ENCODE data around the gene SAP30L.

SAP30L gene

DNA sequence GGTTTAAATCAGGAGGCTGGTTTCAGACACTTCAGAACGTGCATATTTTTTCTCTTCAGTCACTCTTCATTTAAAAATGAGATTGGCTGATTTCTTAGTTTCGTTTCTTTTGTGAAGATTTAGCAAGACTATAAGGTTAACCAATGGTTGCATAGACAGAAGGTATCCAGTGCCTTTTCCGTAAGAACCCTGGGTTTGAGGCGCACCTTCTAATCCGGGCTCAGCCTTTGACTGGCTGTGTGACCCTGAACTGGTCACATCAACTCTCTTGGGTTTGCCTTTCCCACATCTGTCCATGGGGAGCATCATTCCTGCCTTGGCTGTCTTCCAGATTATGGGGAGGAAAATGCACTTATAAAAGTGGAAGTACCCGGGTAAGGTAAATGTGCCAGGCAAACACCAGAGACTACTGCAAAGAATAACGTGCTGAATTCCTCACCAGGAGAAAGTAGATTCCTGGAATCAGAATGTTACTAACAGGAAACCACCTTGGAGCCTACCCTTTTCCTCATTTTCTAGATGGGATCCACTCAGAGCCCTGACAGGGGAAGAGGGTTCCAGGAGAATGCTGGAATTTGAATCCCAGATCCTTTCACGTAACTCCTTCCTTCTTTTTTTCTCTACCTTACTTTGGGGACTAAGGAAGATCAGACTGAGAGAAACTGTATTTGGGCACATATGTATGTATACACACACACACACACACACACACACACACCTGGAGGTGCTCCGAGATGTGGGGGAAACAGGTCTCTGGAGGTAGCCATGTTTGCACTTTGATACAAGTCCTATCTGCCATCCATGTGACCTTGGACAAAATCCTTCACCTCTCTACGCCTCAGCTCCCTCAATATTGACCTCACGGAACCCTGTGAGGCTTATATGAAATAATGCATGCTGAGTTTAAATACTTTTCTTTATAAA is 25.4 kb downstream of the SAP30L start:
- Histone ChIP-seq H3K27ac (ENCODE audit: low read depth, low read length) (no peak overlapping the region), H3K9me3 (ENCODE audit: control insufficient read depth in 1 of 2, low read length in 2 of 2) (no peaks in the 10 kb centered on the region), H3K9ac (ENCODE audit: low read depth in 1 of 2, low read length in 2 of 2) (no peak overlapping the region), H3K4me3 (ENCODE audit: low read depth in 1 of 2, low read length in 2 of 2) (no peak overlapping the region), H3K4me1 (ENCODE audit: control insufficient read depth in 1 of 2, insufficient read depth in 2 of 2, low read length in 2 of 2) (peaks cover 20 to 31% of the 10 kb centered on the region in 2 donors), H3K36me3 (ENCODE audit: control insufficient read depth in 1 of 2, insufficient read depth in 2 of 2, low read length in 2 of 2) (no peaks in the 10 kb centered on the region), H3K27me3 (ENCODE audit: control insufficient read depth in 1 of 2, insufficient read depth in 2 of 2, low read length in 2 of 2) (peaks cover 58 to 67% of the 10 kb centered on the region in 2 donors)

DNA sequence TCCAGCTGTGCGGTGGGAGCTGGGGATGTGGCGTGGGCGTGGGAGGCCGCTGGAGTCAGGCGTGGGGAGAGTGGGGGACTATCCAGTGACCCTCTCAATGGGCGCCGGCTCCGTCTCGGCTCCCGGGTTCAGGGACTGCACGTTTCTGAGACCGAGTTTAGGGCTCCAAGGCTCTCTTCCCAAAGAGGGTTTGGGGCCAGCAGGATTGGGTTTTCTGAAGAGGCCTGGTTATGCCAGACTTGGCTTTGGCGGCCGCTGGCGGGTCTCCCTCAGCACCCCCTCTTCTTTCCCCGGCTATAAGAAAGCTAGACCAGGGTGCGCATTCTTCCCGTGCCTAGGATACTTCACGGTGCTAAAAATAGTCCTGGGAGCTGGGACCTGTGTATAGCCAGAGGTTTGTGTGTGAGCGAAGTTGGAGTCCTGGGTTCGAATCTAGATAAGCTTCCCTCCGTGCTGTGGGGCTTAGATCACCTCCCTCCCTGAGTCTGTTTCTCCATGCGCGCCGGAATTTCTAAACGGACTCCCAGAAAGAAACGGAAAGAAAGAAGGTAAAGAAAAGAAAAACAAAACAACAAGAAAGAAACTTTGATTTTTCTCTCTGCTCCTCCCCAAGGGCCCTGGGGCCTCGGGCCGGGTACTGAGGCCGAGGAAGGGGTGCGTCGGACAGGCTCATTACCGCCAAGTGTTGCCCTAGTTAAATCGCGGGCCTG is 27.2 kb downstream of the SAP30L start:
- Histone ChIP-seq H3K27me3 (ENCODE audit: control insufficient read depth in 1 of 2, insufficient read depth in 2 of 2, low read length in 2 of 2) (peaks cover 77 to 80% of the 10 kb centered on the region in 2 donors), H3K9me3 (ENCODE audit: control insufficient read depth in 1 of 2, low read length in 2 of 2) (no peaks in the 10 kb centered on the region), H3K9ac (ENCODE audit: low read depth in 1 of 2, low read length in 2 of 2) (no peak overlapping the region), H3K36me3 (ENCODE audit: control insufficient read depth in 1 of 2, insufficient read depth in 2 of 2, low read length in 2 of 2) (no peaks in the 10 kb centered on the region), H3K4me1 (ENCODE audit: control insufficient read depth in 1 of 2, insufficient read depth in 2 of 2, low read length in 2 of 2) (peaks cover 24 to 32% of the 10 kb centered on the region in 2 donors), H3K4me3 (ENCODE audit: low read depth in 1 of 2, low read length in 2 of 2) (no peak overlapping the region), H3K27ac (ENCODE audit: low read depth, low read length) (no peak overlapping the region)

DNA sequence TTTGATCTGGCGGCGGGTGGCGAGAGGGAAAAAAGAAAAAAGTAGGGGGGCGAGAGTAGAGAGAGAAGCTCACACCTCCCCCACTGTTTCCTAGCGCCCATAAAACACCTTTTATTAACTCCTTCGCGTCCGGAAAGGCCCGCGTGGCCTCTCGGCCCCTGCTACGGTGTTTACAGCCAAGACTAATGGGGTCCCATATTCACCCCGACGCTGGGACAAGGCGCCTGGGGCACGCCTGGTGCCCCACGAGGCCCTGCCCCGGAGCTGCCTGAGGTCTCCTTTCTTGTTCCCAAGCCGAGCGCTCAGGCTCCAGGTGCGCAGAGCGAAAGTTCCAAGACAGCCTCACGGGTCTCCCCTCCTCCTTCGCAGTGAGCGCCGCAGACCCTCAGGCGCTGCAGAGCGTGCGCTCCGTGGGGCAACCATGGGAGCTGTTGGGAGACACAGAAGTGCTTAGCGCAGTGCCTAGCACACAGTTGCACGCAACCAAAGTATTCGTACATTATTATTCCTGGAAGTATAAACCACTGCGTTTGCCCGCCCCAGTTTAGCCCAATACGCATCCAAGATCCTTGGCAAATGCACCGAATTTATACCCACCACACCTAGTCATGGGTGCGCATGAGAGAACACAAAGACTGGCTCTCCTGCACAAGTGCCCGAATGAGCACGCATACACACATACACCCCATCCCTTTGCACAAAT is 27.9 kb downstream of the SAP30L start:
- Histone ChIP-seq H3K9ac (ENCODE audit: low read depth in 1 of 2, low read length in 2 of 2) (no peak overlapping the region), H3K4me3 (ENCODE audit: low read depth in 1 of 2, low read length in 2 of 2) (no peak overlapping the region), H3K27me3 (ENCODE audit: control insufficient read depth in 1 of 2, insufficient read depth in 2 of 2, low read length in 2 of 2) (peaks cover 81 to 86% of the 10 kb centered on the region in 2 donors), H3K27ac (ENCODE audit: low read depth, low read length) (no peak overlapping the region), H3K36me3 (ENCODE audit: control insufficient read depth in 1 of 2, insufficient read depth in 2 of 2, low read length in 2 of 2) (no peaks in the 10 kb centered on the region), H3K9me3 (ENCODE audit: control insufficient read depth in 1 of 2, low read length in 2 of 2) (no peaks in the 10 kb centered on the region), H3K4me1 (ENCODE audit: control insufficient read depth in 1 of 2, insufficient read depth in 2 of 2, low read length in 2 of 2) (peaks cover 25 to 34% of the 10 kb centered on the region in 2 donors)

DNA sequence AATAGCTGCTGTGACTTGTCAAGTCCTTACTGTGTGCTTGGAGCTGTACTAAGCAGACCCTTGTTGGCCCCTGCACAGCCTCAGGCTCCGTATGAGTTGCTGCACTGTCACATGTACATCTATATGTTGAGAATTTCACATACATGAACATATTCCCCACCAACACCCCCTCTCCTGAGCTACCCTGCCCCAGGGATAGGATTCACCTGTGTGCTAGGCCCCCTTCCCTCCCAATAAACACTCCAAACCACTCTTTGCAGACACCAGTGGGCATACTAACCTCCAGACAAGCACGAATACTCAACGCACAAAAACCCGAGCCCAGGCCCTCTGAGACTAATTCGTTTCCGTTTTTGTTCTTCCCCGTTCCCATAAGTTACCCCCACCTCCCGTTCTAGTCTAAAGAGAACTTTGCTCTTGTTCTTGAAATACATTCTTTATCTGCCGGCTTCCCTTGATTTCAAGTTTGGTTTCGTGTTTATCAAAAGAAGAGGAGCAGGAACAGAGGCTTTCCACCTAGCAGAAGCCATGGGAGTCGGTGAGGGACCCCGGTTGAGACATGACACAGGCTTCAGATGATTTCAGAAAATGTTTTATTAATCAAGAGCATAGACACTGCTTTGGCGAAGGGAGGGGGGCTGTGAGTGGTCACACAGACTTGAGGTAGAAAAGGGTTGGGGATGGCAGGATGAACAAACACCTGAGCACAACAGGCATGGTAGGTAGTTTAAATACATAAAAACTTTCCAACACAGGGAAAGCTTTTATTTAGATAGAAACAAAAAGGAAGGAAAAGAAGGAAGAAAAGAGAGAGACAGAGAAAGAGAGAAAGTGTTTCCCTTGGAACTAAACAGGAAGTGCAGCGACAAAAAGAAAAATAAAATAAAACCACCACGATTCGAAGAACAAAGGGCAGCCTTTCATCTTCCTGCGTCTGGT is 28.9 kb downstream of the SAP30L start:
- no peak overlapping the region for H3K9ac ChIP-seq (ENCODE audit: low read depth in 1 of 2, low read length in 2 of 2)
- no peaks in the 10 kb centered on the region for H3K36me3 ChIP-seq (ENCODE audit: control insufficient read depth in 1 of 2, insufficient read depth in 2 of 2, low read length in 2 of 2)
- H3K27me3 ChIP-seq (ENCODE audit: control insufficient read depth in 1 of 2, insufficient read depth in 2 of 2, low read length in 2 of 2) = peaks cover 91 to 95% of the 10 kb centered on the region in 2 donors
- no peak overlapping the region for H3K4me3 ChIP-seq (ENCODE audit: low read depth in 1 of 2, low read length in 2 of 2)
- H3K27ac ChIP-seq (ENCODE audit: low read depth, low read length) = no peak overlapping the region
- peaks cover 34 to 40% of the 10 kb centered on the region in 2 donors for H3K4me1 ChIP-seq (ENCODE audit: control insufficient read depth in 1 of 2, insufficient read depth in 2 of 2, low read length in 2 of 2)
- no peaks in the 10 kb centered on the region for H3K9me3 ChIP-seq (ENCODE audit: control insufficient read depth in 1 of 2, low read length in 2 of 2)

DNA sequence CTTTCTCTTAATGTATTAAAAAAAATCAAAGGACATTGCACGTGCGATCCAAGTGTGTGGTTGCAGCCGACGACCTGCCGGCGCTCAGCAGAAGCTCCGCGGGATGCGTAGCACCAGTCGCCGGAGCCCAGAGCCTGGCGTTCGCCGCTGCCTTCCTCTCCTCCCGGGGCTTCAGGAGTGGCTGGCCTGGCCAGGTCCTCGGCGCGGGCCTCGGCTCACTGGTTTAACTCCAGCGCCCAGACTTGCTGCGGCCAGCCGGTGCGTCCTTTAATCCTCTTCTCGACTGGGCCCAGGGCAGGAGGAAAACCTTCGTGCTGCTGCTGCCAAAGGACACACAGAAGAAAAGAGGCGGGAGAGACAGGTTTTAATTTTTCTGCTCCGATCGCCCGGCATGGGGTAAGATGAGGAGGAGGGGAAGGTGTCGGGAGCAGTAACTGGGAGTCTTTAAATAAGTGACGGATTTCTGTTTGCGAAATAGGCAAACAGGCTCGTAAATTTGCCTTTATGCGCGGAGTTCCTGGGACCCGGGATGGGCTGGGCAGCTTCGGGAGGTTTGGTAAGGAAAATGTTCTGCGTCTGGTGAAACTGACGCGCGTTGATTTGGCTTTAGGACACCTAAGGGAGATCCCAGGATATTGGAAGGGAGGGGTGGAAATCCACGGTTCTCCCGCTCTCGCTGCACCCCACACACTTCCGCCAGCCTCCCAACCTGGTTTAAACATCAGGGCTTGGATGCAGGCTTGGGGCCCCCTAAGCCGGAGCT is 30.0 kb downstream of the SAP30L start:
- Histone ChIP-seq H3K27me3 (ENCODE audit: control insufficient read depth in 1 of 2, insufficient read depth in 2 of 2, low read length in 2 of 2) (peaks cover 95 to 98% of the 10 kb centered on the region in 2 donors), H3K9ac (ENCODE audit: low read depth in 1 of 2, low read length in 2 of 2) (no peak overlapping the region), H3K27ac (ENCODE audit: low read depth, low read length) (no peak overlapping the region), H3K4me1 (ENCODE audit: control insufficient read depth in 1 of 2, insufficient read depth in 2 of 2, low read length in 2 of 2) (peaks cover 34 to 40% of the 10 kb centered on the region in 2 donors), H3K36me3 (ENCODE audit: control insufficient read depth in 1 of 2, insufficient read depth in 2 of 2, low read length in 2 of 2) (no peaks in the 10 kb centered on the region), H3K9me3 (ENCODE audit: control insufficient read depth in 1 of 2, low read length in 2 of 2) (no peaks in the 10 kb centered on the region), H3K4me3 (ENCODE audit: low read depth in 1 of 2, low read length in 2 of 2) (no peak overlapping the region)

DNA sequence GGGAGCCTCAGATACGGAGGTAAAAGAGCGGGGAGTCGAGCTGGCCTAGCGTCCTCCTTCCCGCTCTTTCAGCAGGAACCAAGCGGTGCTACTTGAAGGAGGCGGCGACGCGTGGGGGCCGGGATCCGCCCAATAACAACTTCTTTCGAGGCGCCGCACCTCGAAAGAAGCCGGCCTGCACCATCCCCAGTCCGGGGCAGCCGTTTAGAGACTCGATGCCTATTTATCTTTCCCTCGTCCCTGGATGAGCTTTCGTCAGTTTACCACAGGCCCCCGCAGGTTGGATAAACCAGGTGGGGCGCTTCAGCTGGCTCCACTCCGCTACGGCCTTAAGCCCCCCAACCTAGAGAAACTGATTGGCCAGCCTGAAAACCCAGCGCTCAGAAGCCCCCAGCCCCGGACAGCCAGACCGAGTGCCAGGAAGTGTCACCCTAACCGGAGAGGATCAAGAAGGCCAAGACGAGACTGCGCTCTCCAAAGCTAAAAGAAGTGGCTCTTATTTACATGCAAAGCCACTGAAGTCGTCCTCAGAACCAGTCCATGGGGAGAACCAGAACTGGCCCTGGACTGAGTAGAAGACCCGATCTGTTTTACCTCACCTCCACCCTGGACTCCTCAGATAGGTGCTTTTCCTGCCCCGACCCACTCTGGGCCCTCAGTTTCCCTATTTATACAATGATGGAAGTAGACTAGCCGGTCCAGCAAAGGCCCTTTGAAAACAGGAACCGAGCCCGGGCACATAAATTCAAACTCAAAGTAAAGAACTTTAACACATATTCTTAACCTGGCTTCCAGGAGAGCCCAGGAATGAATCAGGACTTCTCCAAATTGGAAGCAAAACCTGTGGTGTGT is 30.8 kb downstream of the SAP30L start:
- Histone ChIP-seq H3K4me1 (ENCODE audit: control insufficient read depth in 1 of 2, insufficient read depth in 2 of 2, low read length in 2 of 2) (peaks cover 34 to 40% of the 10 kb centered on the region in 2 donors), H3K27me3 (ENCODE audit: control insufficient read depth in 1 of 2, insufficient read depth in 2 of 2, low read length in 2 of 2) (peaks cover 96 to 98% of the 10 kb centered on the region in 2 donors), H3K36me3 (ENCODE audit: control insufficient read depth in 1 of 2, insufficient read depth in 2 of 2, low read length in 2 of 2) (no peaks in the 10 kb centered on the region), H3K4me3 (ENCODE audit: low read depth in 1 of 2, low read length in 2 of 2) (peak overlapping the region in 1 of 2 donors; percentile 50), H3K27ac (ENCODE audit: low read depth, low read length) (no peak overlapping the region), H3K9ac (ENCODE audit: low read depth in 1 of 2, low read length in 2 of 2) (no peak overlapping the region), H3K9me3 (ENCODE audit: control insufficient read depth in 1 of 2, low read length in 2 of 2) (no peaks in the 10 kb centered on the region)

DNA sequence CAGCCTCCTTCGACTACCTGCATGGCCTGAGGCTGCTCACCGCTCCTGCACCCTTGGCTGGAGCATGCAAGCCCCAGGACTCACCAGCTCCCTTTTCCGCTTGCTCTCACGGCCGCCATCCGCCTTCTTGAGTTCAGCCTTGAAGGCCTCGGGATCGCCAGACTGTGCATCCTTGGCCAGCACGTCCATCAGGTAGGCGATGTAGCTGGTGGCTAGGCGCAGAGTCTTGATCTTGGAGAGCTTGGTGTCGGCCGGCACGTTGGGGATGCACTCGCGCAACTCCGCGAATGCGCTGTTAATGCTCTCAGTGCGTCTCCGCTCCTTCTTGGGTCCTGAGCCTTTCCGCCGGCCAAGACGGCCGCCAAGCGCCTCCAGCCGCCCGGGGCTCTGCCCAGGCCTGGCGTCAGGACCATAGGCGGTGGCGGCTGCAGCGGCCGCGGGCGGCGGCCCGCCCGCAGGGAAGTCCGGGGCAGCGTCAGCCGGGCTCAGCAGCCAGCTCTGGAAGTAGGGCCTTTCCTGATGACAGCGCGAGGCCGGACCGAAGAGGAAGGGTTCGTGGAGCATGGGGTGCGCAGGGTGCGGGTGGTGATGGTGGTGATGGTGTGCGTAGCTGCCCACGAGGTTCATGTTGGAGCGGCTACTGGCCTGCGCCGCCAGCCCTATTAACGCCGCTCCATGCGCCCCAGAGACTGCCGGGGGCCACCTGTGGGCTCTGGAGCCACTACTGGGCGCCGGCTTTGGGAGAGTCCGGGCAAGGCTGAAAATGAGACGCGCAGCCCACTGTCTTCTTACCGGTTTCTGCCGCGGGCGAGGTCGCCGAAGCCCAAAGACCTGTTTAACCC is 31.8 kb downstream of the SAP30L start:
- Histone ChIP-seq H3K4me3 (ENCODE audit: low read depth in 1 of 2, low read length in 2 of 2) (peak overlapping the region; percentile 5 to 50), H3K27ac (ENCODE audit: low read depth, low read length) (no peak overlapping the region), H3K36me3 (ENCODE audit: control insufficient read depth in 1 of 2, insufficient read depth in 2 of 2, low read length in 2 of 2) (no peaks in the 10 kb centered on the region), H3K27me3 (ENCODE audit: control insufficient read depth in 1 of 2, insufficient read depth in 2 of 2, low read length in 2 of 2) (peaks cover 96 to 98% of the 10 kb centered on the region in 2 donors), H3K4me1 (ENCODE audit: control insufficient read depth in 1 of 2, insufficient read depth in 2 of 2, low read length in 2 of 2) (peaks cover 34 to 42% of the 10 kb centered on the region in 2 donors), H3K9ac (ENCODE audit: low read depth in 1 of 2, low read length in 2 of 2) (no peak overlapping the region), H3K9me3 (ENCODE audit: control insufficient read depth in 1 of 2, low read length in 2 of 2) (no peaks in the 10 kb centered on the region)

DNA sequence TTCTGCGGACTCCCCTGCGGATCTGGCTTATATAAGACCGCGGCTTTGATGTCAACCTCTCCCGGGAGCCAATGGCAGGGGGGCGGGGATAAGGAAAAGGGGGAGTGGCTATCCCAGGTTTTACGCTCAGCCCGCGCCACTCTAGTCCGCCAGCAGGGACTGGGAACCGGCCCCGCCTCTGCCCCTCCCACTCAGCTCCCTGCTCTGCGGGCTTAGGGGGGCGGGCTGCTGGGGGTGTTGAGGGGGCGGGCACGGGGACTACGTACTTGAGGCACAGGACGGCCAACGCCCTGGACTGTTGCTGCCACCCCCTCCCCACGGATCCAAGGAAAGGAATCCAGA is 32.4 kb downstream of the SAP30L start, which contains the start of gene HAND1:
HAND1 (minus strand) TSS at position 4 of the 342 bp plus-strand sequence. CDS start 219 bp downstream, outside the sequence.
- peaks cover 96 to 98% of the 10 kb centered on the region in 2 donors for H3K27me3 ChIP-seq (ENCODE audit: control insufficient read depth in 1 of 2, insufficient read depth in 2 of 2, low read length in 2 of 2)

More for the DNA sequence above, 32.4 kb downstream of the SAP30L start, which contains the start of gene HAND1:
- no peaks in the 10 kb centered on the region for H3K9me3 ChIP-seq (ENCODE audit: control insufficient read depth in 1 of 2, low read length in 2 of 2)
- H3K9ac ChIP-seq (ENCODE audit: low read depth in 1 of 2, low read length in 2 of 2) = no peak within 1 kb of the TSS
- H3K27ac ChIP-seq (ENCODE audit: low read depth, low read length) = no peak within 1 kb of the TSS
- H3K36me3 ChIP-seq (ENCODE audit: control insufficient read depth in 1 of 2, insufficient read depth in 2 of 2, low read length in 2 of 2) = no peaks in the 10 kb centered on the region
- peak within 1 kb of the TSS; percentile 5 to 50 for H3K4me3 ChIP-seq (ENCODE audit: low read depth in 1 of 2, low read length in 2 of 2)
- peaks cover 40 to 47% of the 10 kb centered on the region in 2 donors for H3K4me1 ChIP-seq (ENCODE audit: control insufficient read depth in 1 of 2, insufficient read depth in 2 of 2, low read length in 2 of 2)
